ENCODE measurements around the gene PLA2G4C.

Gene PLA2G4C

GRCh38 chr19:48053856-48054255 is 56.8 kb downstream of the PLA2G4C start:
- DNase-seq (ENCODE audit: low spot score), result no peak

DNA sequence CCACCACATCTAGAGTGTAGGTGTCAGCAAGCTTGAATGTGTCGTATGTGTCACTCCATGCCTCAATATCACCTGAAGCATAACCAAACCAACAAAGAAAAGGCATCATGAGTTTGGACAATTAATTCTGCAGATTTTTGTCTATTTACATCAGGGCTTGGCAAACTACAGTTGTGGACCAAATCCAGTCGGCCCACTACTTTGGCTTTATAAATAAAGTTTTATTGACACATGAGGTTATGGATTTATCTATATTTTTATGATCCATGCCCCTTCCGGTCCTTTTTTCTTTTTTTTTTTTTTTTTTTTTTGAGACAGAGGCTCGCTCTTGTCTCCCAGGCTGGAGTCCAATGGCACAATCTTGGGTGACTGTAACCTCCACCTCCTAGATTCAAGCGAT is 57.5 kb downstream of the PLA2G4C start:
- DNase-seq (ENCODE audit: low spot score), result no peak

DNA sequence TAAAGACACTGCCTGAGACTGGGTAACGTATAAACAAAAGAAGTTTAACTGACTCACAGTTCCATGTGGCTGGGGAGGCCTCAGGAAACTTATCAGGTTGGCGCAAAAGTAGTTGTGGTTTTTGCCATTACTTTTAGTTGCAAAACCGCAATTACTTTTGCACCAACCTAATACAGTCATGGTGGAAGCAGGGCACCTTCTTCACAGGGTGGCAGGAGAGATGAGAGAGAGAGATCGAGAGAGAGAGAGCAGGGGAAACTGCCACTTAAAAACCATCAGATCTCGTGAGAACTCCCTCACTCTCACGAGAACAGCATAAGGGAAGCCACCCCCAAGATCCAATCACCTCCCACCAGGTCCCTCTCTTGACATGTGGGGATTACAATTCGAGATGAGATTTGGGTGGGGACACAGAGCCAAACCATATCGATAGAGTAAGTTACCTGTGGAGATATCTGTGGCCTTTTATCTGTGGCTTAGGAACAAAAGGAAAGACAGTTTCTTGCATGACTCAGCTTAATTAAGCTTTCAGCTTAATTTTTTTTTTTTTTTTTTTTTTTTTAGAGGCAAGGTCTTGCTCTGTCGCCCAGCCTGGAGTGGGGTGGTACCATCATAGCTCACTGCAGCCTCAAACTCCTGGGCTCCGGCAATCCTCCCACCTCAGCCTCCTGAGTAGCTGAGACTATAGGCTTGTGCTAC is 59.1 kb downstream of the PLA2G4C start:
- DNase-seq (ENCODE audit: low spot score), result no peak

DNA sequence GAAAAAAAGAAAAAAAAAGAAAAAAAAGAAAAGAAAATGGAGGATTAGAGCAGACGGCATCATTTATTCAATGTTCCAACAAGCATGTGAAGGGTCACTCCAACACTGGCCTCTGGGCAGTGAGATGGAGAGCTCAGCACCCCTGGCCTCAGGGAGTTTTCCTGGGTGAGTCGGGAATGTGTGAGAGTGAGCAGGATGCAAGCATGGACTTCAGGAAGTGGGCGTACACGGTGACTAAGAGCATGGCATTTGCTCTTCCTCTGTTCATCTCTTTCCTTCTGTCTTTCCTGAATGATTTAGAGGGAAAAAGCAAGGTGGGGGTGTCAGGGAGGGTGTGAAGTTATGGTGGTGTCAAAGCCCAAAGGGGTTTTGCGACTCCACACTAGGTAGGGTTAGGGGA is 66.1 kb downstream of the PLA2G4C start:
- DNase-seq (ENCODE audit: low spot score), result no peak

DNA sequence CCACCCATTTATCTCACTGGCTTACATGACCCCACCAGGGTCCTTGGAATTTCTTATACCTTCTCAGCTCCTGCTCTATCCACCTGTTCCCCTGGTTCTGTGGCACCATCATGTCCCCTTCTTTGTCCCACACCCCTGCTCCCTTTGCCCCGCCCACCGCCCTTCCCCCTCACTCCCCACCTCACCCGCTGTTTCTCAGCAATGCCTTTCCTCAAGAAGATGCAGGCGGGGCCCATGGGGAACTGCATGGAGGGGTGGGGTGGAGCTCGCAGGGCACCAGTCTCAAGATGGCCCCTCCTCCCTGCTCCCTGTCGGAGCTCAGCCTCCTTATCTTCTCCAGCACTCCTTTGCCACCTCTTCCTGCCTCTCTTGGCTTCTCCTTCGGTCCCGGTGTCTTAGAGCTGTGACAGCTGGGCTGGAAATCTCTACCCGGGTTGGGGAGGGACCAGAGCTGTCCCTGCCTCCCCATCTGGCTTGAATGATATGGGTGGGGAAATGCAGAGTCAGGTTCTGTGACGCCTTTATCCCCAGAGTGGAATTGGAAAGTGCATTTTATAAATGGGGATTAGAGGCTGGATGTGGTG is 66.8 kb downstream of the PLA2G4C start, which contains the start of gene CABP5:
Gene CABP5 (minus strand): TSS at position 405 of the 584 bp plus-strand sequence. CDS start 157 bp downstream, at position 248.
- DNase-seq (ENCODE audit: low spot score), result no peak

DNA sequence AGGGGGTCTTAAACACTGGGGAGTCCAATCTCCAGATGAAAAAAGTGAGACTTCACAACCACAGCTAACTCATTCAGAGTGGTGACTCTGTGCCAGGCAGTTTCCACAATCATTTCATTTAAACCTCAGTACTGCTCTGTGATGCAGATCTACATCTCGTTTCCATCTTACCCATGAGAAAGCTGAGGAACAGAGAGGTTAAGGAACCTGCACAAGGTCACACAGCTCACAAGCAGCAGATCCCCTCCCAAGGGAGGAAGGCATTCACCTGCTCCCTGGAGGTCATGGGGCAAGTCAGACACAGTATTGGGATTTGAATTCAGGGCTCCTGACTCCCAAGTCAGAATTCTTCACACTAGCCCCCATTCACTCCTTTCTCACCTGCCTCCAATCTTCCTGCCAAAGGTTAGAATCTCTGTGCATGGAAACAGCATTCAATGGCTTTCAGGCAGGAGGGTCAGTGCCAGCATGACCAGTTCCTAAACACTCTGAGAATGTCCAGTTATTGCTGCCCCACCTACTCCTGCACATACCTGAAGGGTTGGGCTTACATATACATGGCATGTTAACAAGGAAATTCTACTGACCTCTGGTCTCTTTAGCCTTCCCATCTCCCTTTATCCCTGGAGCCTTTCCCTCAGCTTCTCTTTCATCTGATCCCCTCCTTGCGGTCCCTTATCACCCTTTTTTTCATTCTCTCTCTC is 68.6 kb downstream of the PLA2G4C start:
- DNase-seq (ENCODE audit: low spot score), result no peak

DNA sequence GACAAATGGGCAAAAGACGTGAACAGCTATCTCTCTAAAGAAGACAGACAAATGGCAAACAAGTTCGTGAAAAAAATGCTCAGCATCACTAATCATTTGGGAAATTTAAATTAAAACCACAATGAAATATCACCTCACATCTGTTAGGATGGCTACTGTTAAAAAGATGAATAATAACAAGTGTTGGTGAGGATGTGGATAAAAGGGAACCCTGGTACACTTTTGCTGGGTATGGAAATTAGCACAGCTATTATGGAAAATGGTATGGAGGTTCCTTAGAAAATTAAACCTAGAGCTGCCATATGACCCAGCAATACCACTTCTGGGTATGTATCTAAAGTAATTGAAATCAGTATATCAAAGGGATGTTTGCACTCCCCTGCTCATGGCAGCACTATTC is 73.9 kb downstream of the PLA2G4C start:
- no peak for DNase-seq (ENCODE audit: low spot score)

DNA sequence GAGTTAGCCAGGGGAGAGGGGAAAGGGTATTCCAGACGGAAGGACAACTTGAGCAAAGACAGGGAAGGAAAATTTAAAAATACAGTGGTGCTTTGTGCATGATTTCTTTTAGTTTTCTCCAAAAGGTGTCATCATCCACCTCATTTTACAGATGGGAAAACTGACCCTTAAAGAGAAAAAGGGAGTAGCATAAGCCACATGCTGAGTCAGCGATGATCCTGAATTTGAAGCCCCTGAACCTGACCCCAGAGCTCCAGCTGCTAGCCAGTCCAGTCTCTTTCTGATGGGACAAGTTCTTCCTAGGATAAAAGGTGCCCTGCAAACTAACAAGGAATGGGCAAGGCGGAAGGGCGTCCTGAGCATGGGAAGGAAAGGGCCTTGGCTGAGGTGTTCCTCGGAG is 77.0 kb downstream of the PLA2G4C start:
- DNase-seq (ENCODE audit: low spot score), result no peak

DNA sequence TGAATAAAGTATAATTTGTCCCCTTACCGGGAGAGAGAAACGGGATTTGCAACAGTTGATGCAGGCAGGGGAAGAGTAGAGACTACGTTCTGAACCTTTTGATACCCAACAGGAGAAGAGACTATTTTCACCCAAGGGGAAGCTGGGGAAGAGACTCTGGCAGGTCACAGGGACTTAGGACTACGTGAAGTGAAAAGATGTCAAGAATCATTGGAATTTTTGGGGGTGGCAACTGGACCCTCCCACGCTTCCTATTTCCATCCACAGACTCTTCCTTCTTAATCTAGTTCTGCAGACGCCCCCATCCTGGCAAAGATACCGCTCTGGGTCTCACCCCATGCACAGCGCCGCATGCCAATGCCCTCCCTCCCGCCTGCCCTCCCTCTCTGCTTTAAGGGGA is 80.5 kb downstream of the PLA2G4C start:
- DNase-seq (ENCODE audit: low spot score), result no peak

DNA sequence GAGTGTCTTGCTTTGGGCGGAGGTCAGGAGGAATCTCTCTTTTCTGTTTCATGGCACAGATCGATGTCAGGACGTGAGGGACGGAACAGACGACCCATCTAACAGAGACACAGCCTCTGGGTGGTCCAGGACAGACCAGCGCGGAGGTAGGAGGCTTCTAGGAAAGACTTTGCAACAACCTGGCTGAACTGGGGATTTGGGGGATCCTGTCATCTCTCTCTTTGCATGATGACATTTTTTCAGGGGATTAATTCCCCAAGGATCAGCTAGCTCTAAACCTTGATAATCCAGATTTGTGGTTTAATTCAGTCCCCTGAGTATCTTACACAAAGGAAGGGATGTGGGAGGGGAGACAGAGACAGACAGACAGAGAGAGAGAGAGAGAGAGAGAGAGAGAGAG is 81.2 kb downstream of the PLA2G4C start:
- DNase-seq (ENCODE audit: low spot score), result no peak

DNA sequence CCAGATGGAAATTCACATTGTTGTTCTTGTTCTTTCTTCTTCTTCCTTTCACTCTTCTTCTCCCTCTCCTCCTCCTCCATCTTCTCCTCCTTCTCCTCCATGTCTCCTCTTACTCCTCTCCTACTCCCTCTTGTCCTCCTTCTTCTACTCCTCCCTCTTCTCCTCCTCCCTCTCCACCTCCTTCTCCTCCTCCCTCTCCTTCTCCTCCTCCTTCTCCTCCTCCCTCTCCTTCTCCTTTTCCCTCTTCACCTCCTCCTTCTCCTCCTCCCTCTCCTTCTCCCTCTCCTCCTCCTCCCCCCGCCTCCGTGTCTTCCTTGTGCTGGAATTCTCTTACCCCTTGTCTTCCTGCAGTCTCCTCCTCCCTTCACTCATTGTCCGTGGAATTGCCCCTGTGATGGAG is 85.1 kb downstream of the PLA2G4C start:
- no peak for DNase-seq (ENCODE audit: low spot score)

- no peak for DNase-seq (ENCODE audit: low spot score)
Measured at GRCh38 chr19:48023518-48023917, 87.1 kb downstream of the PLA2G4C start.

DNA sequence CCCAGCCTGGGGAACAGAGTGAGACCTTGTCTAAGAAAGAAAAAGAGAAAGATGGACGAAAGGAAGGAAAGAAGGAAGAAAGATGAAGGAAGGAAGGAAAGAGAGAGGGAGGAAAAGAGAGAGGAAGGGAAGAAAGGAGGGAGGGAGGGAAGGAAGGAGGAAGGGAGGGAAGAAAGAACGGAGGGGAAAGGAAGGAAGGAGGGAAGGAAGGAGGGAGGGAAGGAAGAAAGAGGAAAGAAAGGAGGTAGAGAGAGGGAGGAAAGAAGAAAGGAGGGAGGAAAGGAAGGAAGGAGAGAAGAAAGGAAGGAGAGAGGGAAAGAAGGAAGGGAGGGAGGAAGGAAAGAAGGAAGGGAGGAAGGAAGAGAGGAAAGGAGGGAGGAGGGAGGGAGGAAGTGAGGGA is 87.6 kb downstream of the PLA2G4C start:
- no peak for DNase-seq (ENCODE audit: low spot score)

GRCh38 chr19:48020686-48021085 is 89.9 kb downstream of the PLA2G4C start:
- DNase-seq (ENCODE audit: low spot score), result no peak

- DNase-seq (ENCODE audit: low spot score), result no peak
Measured at GRCh38 chr19:48010932-48011758, 99.5 kb downstream of the PLA2G4C start.

- DNase-seq (ENCODE audit: low spot score), result no peak
Measured at GRCh38 chr19:48006762-48007161, 103.9 kb downstream of the PLA2G4C start.

DNA sequence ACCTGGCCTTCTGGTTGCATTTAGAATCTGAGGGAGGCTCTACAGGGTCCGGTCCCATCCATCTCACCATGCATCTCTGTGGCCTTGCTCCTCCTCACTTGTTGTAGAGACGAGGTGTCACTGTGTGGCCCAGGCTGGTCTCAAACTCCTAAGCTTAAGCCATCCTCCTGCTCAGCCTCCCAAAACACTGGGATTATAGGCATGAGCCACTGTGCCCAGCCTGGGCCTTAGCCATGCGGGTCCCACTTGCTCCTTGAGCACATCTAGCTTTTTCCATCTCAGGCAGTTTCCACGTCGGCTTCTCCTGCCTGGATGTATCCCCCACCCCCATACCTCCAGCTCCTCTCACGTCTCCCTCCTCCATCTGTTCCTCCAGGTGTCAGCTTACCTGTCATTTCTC is 106.4 kb downstream of the PLA2G4C start:
- no peak for DNase-seq (ENCODE audit: low spot score)

- DNase-seq (ENCODE audit: low spot score), result no peak
Measured at GRCh38 chr19:48000846-48001245, 109.8 kb downstream of the PLA2G4C start.

DNA sequence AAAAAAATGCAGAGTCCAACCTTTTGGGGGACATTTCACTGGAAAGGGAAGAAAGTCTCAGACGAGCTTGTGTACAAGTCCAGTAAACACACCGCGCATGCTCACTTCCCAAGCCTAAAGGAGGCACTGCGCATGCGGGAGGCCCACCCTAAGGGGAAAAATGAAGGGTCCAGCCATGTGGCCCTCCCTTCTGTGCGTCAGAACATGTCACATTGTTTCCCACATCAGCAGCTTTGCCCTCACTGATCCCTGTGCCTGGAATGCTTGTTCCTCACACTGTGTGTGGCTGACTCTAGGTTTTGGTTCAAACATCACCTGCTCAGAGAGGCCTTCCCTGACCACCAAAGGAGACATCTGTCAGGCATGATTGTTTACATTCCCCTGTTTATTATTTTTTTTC is 111.8 kb downstream of the PLA2G4C start:
- DNase-seq (ENCODE audit: low spot score), result no peak
